HG03025 (cell line): ENCODE results near the gene PRRG2.
A peak's percentile ranks its signal among the peaks of the same experiment; 100 is the strongest.

Experiments
- ATAC-seq: cut with Tn5 transposase; IDR thresholded peaks from one replicate; pipeline ENCODE4 v1.9.1; 2021; ENCODE audit warnings: mild to moderate bottlenecking, moderate library complexity; ENCODE audit not compliant: unreplicated experiment, low FRiP score

PRRG2 gene

GRCh38 chr19:49585023-49585422, 3.9 kb downstream of the PRRG2 start:
- ATAC-seq = no peak

DNA sequence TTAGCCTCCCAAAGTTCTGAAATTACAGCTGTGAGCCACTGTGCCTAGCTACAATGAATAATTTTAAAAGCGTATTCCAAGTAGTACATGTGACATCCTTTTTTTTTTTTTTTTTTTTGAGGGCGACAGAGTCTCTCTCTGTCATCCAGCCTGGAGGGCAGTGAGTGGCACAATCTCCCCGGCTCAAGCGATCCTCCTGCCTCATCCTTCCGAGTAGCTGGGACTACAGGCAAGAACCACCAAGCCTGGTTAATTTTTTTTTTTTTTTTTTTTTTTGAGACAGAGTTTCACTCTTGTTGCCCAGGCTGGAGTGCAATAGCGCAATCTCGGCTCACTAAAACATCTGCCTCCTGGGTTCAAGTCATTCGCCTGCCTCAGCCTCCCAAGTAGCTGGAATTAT, 6.1 kb downstream of the PRRG2 start:
- ATAC-seq = no peak

- ATAC-seq = no peak
Observed at GRCh38 chr19:49588365-49589122, 7.4 kb downstream of the PRRG2 start.

- no peak for ATAC-seq
Observed at GRCh38 chr19:49589502-49589905, 8.4 kb downstream of the PRRG2 start.

GRCh38 chr19:49590071-49590970, 9.2 kb downstream of the PRRG2 start:
- ATAC-seq = no peak

GRCh38 chr19:49590971-49591730, 10.0 kb downstream of the PRRG2 start, which contains the start of gene PRR12:
PRR12 (plus strand) TSS chr19:49591182; CDS start chr19:49591655, 473 bp downstream.
- peak; percentile 26 for ATAC-seq

- ATAC-seq = no peak
Observed at GRCh38 chr19:49591731-49592485, 10.8 kb downstream of the PRRG2 start.

DNA sequence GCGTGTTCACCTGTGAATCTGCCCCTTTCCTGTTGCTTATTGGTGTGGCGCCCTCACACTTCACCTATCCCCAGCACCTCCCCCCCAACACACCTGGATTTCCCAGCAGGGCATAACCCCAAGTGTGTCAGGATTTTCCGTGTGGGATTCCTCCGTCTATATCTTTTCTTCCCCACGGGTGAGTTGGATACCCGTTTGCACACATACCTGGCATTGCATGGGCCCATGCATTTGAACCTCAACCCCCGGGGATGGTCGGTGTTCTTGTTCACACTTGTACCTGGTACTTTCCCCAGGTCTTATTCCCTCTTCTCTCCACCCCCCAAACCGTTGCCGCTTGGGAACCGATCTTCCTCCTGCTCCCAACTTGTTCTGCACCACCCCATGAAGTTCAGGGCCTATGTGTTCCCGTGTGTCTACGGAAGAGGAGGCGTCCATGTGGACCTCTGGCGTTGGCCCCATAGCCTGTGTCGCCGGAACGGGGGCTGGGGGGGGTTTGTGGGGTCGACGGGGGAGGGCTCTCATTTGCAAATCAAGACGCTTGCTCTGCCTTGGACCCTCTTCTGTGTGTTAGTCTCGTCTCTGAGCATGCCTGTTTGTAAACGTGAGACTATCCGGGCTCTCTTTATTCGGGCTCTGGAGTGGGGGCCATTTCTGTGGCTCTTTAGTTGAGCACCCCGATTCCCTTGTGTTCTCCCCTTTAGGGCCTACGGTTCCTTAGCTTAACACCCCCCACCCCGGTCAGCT, 11.5 kb downstream of the PRRG2 start:
- ATAC-seq = no peak

GRCh38 chr19:49593233-49594113, 12.4 kb downstream of the PRRG2 start:
- ATAC-seq = no peak

DNA sequence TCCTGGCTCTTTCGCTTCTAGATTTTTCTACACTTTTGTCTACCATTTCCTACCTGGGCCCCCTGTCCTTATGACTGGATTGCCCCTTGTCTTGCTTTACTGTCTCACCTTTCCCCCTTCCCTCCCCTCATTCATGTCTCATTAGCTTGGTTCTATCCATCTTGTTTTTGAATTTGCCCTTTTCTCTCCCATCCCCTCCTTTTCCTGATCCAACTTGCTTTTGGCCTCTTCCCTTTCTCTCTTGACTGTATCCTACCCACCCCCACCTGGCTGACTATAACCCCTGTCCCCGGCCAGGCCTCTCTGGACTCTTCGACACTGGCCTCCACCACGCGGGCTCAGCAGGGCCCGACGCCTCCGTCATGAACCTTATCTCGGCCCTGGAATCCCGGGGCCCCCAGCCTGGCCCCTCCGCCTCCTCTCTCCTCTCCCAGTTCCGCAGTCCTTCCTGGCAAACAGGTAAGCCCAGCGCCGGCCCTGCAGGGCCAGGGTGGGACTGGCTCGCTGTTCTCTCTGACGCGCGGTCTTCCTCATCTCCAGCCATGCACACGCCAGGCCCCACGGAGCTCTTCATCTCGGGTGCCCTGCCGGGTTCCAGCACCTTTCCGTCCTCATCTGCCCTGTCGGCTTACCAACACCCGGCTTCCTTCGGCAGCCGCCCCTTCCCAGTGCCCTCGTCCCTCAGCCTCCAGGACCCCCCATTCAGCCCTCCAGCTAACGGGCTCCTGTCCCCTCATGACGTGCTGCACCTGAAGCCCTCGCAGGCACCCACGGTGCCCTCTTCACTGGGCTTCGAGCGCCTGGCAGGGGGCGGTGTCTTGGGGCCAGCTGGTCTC, 13.3 kb downstream of the PRRG2 start:
- no peak for ATAC-seq

GRCh38 chr19:49594993-49595818, 14.1 kb downstream of the PRRG2 start:
- ATAC-seq = no peak

- ATAC-seq = no peak
Observed at GRCh38 chr19:49595819-49596404, 14.8 kb downstream of the PRRG2 start.

DNA sequence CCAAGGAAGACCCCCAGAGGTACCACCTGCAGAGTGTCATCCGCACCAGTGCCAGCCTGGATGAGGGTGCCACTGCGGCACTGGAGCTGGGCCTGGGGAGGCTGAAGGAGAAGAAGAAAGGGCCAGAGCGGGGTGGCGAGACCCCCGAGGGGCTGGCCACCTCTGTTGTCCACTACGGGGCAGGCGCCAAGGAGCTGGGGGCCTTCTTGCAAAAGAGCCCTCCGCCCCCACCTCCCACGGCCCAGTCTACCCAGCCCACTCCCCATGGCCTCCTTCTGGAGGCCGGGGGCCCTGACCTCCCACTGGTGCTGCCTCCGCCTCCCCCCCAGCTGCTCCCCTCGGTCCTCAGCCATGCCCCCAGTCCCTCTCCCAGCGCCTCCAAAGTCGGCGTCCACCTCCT, 15.3 kb downstream of the PRRG2 start:
- no peak for ATAC-seq

DNA sequence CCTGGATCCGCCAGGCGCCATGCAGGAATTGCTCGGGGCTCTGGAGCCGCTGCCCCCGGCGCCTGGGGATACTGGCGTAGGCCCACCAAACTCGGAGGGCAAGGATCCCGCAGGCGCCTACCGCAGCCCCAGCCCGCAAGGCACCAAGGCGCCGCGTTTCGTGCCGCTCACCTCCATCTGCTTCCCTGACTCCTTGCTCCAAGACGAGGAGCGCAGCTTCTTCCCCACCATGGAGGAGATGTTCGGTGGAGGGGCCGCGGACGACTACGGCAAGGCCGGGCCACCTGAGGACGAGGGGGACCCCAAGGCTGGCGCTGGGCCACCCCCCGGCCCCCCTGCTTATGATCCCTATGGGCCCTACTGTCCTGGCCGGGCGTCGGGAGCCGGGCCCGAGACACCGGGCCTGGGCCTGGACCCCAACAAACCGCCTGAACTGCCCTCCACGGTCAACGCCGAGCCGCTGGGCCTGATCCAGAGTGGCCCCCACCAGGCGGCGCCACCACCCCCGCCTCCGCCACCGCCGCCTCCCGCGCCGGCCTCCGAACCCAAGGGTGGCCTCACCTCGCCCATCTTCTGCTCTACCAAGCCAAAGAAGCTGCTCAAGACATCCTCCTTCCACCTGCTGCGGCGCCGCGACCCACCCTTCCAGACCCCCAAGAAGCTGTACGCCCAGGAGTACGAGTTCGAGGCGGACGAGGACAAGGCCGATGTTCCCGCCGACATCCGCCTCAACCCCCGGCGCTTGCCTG, 16.0 kb downstream of the PRRG2 start:
- ATAC-seq = no peak

DNA sequence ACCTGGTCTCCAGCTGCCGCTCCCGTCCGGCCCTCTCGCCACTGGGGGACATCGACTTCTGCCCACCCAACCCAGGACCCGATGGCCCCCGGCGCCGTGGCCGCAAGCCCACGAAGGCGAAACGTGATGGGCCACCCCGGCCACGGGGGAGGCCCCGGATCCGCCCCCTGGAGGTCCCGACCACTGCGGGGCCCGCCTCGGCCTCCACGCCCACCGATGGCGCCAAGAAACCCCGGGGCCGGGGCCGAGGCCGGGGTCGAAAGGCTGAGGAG, 16.5 kb downstream of the PRRG2 start:
- no peak for ATAC-seq
